ENCODE data around the gene LIMCH1.

Gene LIMCH1

GRCh38 chr4:41512136-41512535 lies 25.8 kb upstream of the LIMCH1 start:
- Histone ChIP-seq H3K4me2 (ENCODE audit: low read length) (no peak overlapping the region), H3K36me3 (ENCODE audit: insufficient read depth, low read length) (no peaks in the 10 kb centered on the region), H3K9me3 (replicated peaks; ENCODE audit: low read length) (no peaks in the 10 kb centered on the region), H3K27me3 (ENCODE audit: control insufficient read depth, insufficient read depth, low read length) (no peaks in the 10 kb centered on the region), H3K9ac (ENCODE audit: low read depth, low read length) (no peak overlapping the region), H3K4me3 (ENCODE audit: low read length) (no peak overlapping the region), H3K4me1 (ENCODE audit: control insufficient read depth, insufficient read depth, low read length) (peaks cover 5% of the 10 kb centered on the region)

GRCh38 chr4:41512596-41512995 lies 25.4 kb upstream of the LIMCH1 start:
- H3K4me1 ChIP-seq (ENCODE audit: control insufficient read depth, insufficient read depth, low read length) = no peaks in the 10 kb centered on the region
- H3K36me3 ChIP-seq (ENCODE audit: insufficient read depth, low read length) = no peaks in the 10 kb centered on the region
- H3K9ac ChIP-seq (ENCODE audit: low read depth, low read length) = no peak overlapping the region
- H3K4me3 ChIP-seq (ENCODE audit: low read length) = no peak overlapping the region
- H3K9me3 ChIP-seq (replicated peaks; ENCODE audit: low read length) = no peaks in the 10 kb centered on the region
- no peaks in the 10 kb centered on the region for H3K27me3 ChIP-seq (ENCODE audit: control insufficient read depth, insufficient read depth, low read length)
- H3K4me2 ChIP-seq (ENCODE audit: low read length) = no peak overlapping the region

- no peak overlapping the region for H3K4me2 ChIP-seq (ENCODE audit: low read length)
- no peaks in the 10 kb centered on the region for H3K4me1 ChIP-seq (ENCODE audit: control insufficient read depth, insufficient read depth, low read length)
- H3K9ac ChIP-seq (ENCODE audit: low read depth, low read length) = no peak overlapping the region
- H3K27me3 ChIP-seq (ENCODE audit: control insufficient read depth, insufficient read depth, low read length) = no peaks in the 10 kb centered on the region
- no peak overlapping the region for H3K4me3 ChIP-seq (ENCODE audit: low read length)
- no peaks in the 10 kb centered on the region for H3K36me3 ChIP-seq (ENCODE audit: insufficient read depth, low read length)
- H3K9me3 ChIP-seq (replicated peaks; ENCODE audit: low read length) = no peaks in the 10 kb centered on the region
Observed at GRCh38 chr4:41514169-41514568, 23.8 kb upstream of the LIMCH1 start.

- Histone ChIP-seq H3K9me3 (replicated peaks; ENCODE audit: low read length) (no peaks in the 10 kb centered on the region), H3K9ac (ENCODE audit: low read depth, low read length) (no peak overlapping the region), H3K4me2 (ENCODE audit: low read length) (no peak overlapping the region), H3K27me3 (ENCODE audit: control insufficient read depth, insufficient read depth, low read length) (no peaks in the 10 kb centered on the region), H3K4me1 (ENCODE audit: control insufficient read depth, insufficient read depth, low read length) (no peaks in the 10 kb centered on the region), H3K4me3 (ENCODE audit: low read length) (no peak overlapping the region), H3K36me3 (ENCODE audit: insufficient read depth, low read length) (no peaks in the 10 kb centered on the region)
Observed at GRCh38 chr4:41514766-41515481, 23.0 kb upstream of the LIMCH1 start.

- H3K4me3 ChIP-seq (ENCODE audit: low read length) = no peak overlapping the region
- no peaks in the 10 kb centered on the region for H3K36me3 ChIP-seq (ENCODE audit: insufficient read depth, low read length)
- no peaks in the 10 kb centered on the region for H3K4me1 ChIP-seq (ENCODE audit: control insufficient read depth, insufficient read depth, low read length)
- no peaks in the 10 kb centered on the region for H3K9me3 ChIP-seq (replicated peaks; ENCODE audit: low read length)
- H3K27me3 ChIP-seq (ENCODE audit: control insufficient read depth, insufficient read depth, low read length) = no peaks in the 10 kb centered on the region
- no peak overlapping the region for H3K9ac ChIP-seq (ENCODE audit: low read depth, low read length)
- H3K4me2 ChIP-seq (ENCODE audit: low read length) = no peak overlapping the region
Observed at GRCh38 chr4:41517121-41517520, 20.8 kb upstream of the LIMCH1 start.

GRCh38 chr4:41517747-41518146 lies 20.2 kb upstream of the LIMCH1 start:
- H3K4me1 ChIP-seq (ENCODE audit: control insufficient read depth, insufficient read depth, low read length) = no peaks in the 10 kb centered on the region
- H3K4me2 ChIP-seq (ENCODE audit: low read length) = no peak overlapping the region
- H3K27me3 ChIP-seq (ENCODE audit: control insufficient read depth, insufficient read depth, low read length) = no peaks in the 10 kb centered on the region
- no peak overlapping the region for H3K9ac ChIP-seq (ENCODE audit: low read depth, low read length)
- no peak overlapping the region for H3K4me3 ChIP-seq (ENCODE audit: low read length)
- H3K36me3 ChIP-seq (ENCODE audit: insufficient read depth, low read length) = no peaks in the 10 kb centered on the region
- H3K9me3 ChIP-seq (replicated peaks; ENCODE audit: low read length) = no peaks in the 10 kb centered on the region

GRCh38 chr4:41524425-41524824 lies 13.5 kb upstream of the LIMCH1 start:
- H3K36me3 ChIP-seq (ENCODE audit: insufficient read depth, low read length) = no peaks in the 10 kb centered on the region
- no peaks in the 10 kb centered on the region for H3K27me3 ChIP-seq (ENCODE audit: control insufficient read depth, insufficient read depth, low read length)
- no peaks in the 10 kb centered on the region for H3K9me3 ChIP-seq (replicated peaks; ENCODE audit: low read length)
- no peak overlapping the region for H3K9ac ChIP-seq (ENCODE audit: low read depth, low read length)
- H3K4me2 ChIP-seq (ENCODE audit: low read length) = no peak overlapping the region
- H3K4me3 ChIP-seq (ENCODE audit: low read length) = no peak overlapping the region
- H3K4me1 ChIP-seq (ENCODE audit: control insufficient read depth, insufficient read depth, low read length) = no peaks in the 10 kb centered on the region

GRCh38 chr4:41525129-41525528 lies 12.8 kb upstream of the LIMCH1 start:
- no peaks in the 10 kb centered on the region for H3K9me3 ChIP-seq (replicated peaks; ENCODE audit: low read length)
- no peaks in the 10 kb centered on the region for H3K27me3 ChIP-seq (ENCODE audit: control insufficient read depth, insufficient read depth, low read length)
- H3K4me2 ChIP-seq (ENCODE audit: low read length) = no peak overlapping the region
- no peaks in the 10 kb centered on the region for H3K36me3 ChIP-seq (ENCODE audit: insufficient read depth, low read length)
- H3K9ac ChIP-seq (ENCODE audit: low read depth, low read length) = no peak overlapping the region
- H3K4me1 ChIP-seq (ENCODE audit: control insufficient read depth, insufficient read depth, low read length) = no peaks in the 10 kb centered on the region
- H3K4me3 ChIP-seq (ENCODE audit: low read length) = no peak overlapping the region

GRCh38 chr4:41526628-41527027 lies 11.3 kb upstream of the LIMCH1 start:
- Histone ChIP-seq H3K9me3 (replicated peaks; ENCODE audit: low read length) (no peaks in the 10 kb centered on the region), H3K4me2 (ENCODE audit: low read length) (no peak overlapping the region), H3K27me3 (ENCODE audit: control insufficient read depth, insufficient read depth, low read length) (no peaks in the 10 kb centered on the region), H3K4me3 (ENCODE audit: low read length) (no peak overlapping the region), H3K4me1 (ENCODE audit: control insufficient read depth, insufficient read depth, low read length) (no peaks in the 10 kb centered on the region), H3K9ac (ENCODE audit: low read depth, low read length) (no peak overlapping the region), H3K36me3 (ENCODE audit: insufficient read depth, low read length) (no peaks in the 10 kb centered on the region)

- Histone ChIP-seq H3K36me3 (ENCODE audit: insufficient read depth, low read length) (no peaks in the 10 kb centered on the region), H3K4me3 (ENCODE audit: low read length) (no peak overlapping the region), H3K9me3 (replicated peaks; ENCODE audit: low read length) (no peaks in the 10 kb centered on the region), H3K27me3 (ENCODE audit: control insufficient read depth, insufficient read depth, low read length) (no peaks in the 10 kb centered on the region), H3K4me2 (ENCODE audit: low read length) (no peak overlapping the region), H3K4me1 (ENCODE audit: control insufficient read depth, insufficient read depth, low read length) (no peaks in the 10 kb centered on the region), H3K9ac (ENCODE audit: low read depth, low read length) (no peak overlapping the region)
Observed at GRCh38 chr4:41528512-41529205, 9.3 kb upstream of the LIMCH1 start.

GRCh38 chr4:41530741-41531140 lies 7.2 kb upstream of the LIMCH1 start:
- Histone ChIP-seq H3K9ac (ENCODE audit: low read depth, low read length) (no peak overlapping the region), H3K27me3 (ENCODE audit: control insufficient read depth, insufficient read depth, low read length) (peaks cover 6% of the 10 kb centered on the region), H3K4me2 (ENCODE audit: low read length) (no peak overlapping the region), H3K4me1 (ENCODE audit: control insufficient read depth, insufficient read depth, low read length) (no peaks in the 10 kb centered on the region), H3K36me3 (ENCODE audit: insufficient read depth, low read length) (no peaks in the 10 kb centered on the region), H3K4me3 (ENCODE audit: low read length) (no peak overlapping the region), H3K9me3 (replicated peaks; ENCODE audit: low read length) (no peaks in the 10 kb centered on the region)

GRCh38 chr4:41532336-41532735 lies 5.6 kb upstream of the LIMCH1 start:
- H3K4me2 ChIP-seq (ENCODE audit: low read length) = no peak overlapping the region
- H3K9ac ChIP-seq (ENCODE audit: low read depth, low read length) = no peak overlapping the region
- H3K9me3 ChIP-seq (replicated peaks; ENCODE audit: low read length) = no peaks in the 10 kb centered on the region
- no peaks in the 10 kb centered on the region for H3K36me3 ChIP-seq (ENCODE audit: insufficient read depth, low read length)
- H3K4me3 ChIP-seq (ENCODE audit: low read length) = no peak overlapping the region
- no peaks in the 10 kb centered on the region for H3K4me1 ChIP-seq (ENCODE audit: control insufficient read depth, insufficient read depth, low read length)
- H3K27me3 ChIP-seq (ENCODE audit: control insufficient read depth, insufficient read depth, low read length) = peaks cover 10% of the 10 kb centered on the region
